Measurements from ENCODE around the gene SIGLECL1.
"Not testable (repeated sequence)": the region's sequence is repeated elsewhere in the genome, so short reads cannot be mapped to it uniquely, and the experiment has no call there.

SIGLECL1 gene

DNA sequence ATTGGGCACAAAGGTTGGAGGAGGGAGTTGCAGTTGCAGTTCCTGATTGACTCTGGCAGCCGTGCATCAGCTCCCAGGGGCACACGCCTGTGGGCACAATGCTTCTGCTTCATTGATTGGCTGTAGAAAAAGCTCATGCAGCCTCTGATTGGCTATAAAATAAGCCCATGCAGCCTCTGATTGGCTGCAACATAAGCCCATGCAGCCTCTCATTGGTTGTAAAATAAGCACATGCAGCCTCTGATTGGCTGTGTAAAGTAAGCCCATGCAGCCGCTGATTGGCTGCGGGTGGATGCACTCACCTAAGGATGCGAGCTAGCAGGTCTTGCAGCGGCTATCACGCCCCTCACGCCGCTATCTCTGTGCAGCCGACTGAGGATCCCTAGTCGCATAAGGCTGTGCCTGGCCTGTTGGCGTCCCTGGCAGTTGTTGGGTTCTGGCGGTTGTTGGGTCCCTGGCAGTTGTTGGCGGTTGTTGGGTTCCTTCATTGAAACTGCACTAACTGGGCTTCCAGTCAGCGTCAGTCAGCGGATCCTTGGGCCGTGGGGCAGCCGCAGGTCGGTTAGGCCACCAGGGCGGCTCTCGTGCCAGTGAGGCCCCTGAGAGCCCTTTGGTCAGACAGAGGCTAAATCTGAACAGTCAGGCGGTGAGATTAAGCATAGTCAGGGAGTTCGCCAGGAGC is at the start of gene SIGLECL1:
Gene SIGLECL1 (plus strand): TSS at position 295 of the 682 bp plus-strand sequence. CDS start 12,993 bp downstream, outside the sequence.
- intact Hi-C loops (cut with DNase I), result no loop called here
- no peak for DNase-seq

DNA sequence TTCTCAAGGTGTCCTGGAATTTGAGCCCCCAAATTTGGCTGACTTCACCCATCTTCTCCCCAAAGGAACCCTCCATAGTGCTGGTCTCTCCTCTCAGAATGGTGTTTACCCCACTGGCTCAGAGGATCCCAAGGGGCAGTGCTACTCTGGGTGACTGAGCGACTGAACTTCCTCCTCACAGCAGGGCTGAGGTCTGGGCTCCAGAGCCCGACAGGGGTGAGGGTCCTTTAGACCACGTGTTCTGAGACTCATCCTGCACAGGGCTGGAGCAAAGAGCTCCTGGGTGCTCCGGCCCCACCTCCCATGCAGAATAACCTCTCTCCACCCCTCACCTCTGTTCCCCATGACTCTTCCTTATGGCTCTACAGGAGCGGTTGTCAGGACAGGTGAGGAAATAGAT is 49.2 kb upstream of the SIGLECL1 start:
- no peak for DNase-seq
- intact Hi-C loops (cut with DNase I), result no loop called here

- DNase-seq, result no peak
- intact Hi-C loops (cut with DNase I), result no loop called here
These were observed 47.0 kb upstream of the SIGLECL1 start for GRCh38 chr19:51203916-51204315.

GRCh38 chr19:51204321-51204720 is 46.6 kb upstream of the SIGLECL1 start:
- intact Hi-C loops (cut with DNase I), result no loop called here
- no peak for DNase-seq

DNA sequence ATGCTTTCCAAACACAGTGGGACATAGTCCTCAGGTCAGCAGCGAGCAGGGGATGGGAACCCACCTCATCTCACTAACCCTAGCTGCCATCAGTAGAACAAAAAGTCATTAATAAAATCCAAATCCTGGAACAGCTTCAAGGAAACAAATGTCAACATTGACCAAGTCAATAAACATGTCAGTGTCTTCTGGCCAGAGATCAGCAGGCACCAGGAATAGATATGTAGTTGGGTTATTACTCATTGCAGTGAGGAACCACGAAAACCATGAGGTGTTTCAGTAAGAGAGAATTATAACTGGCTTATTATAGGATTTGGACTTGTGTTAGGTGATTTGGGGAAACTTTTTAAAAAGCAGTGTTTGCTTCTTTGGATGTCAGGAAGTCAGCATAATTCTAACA is 43.1 kb upstream of the SIGLECL1 start:
- intact Hi-C loops (cut with DNase I), result no loop called here
- no peak for DNase-seq

DNA sequence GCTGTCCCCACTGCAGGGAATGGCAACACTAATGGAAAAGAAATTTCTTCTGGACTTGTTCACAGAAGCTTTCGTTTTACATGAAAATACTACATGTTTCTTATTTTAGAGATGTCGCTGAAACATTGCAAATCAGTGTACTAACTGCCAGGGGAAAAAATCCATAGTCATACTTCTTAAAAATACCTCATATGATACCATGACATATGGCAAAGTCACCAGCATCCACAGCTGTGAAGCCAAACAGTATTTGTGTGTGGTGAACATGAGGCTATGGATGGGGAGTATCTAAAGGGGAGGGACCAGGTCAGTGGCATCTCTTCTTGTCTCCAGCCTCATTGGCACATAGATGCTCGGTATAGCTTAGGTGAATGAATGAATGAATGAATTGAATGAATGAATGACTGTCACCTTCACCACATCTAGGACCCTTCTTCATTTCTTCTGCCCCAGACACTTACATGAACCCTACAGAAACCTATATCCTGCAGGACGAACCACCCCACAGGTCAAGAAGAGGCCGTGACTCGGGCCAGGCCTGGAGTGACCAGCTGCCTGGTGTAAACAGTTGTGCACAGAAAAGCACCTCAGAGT is 40.6 kb upstream of the SIGLECL1 start:
- DNase-seq, result no peak
- intact Hi-C loops (cut with DNase I), result no loop called here

DNA sequence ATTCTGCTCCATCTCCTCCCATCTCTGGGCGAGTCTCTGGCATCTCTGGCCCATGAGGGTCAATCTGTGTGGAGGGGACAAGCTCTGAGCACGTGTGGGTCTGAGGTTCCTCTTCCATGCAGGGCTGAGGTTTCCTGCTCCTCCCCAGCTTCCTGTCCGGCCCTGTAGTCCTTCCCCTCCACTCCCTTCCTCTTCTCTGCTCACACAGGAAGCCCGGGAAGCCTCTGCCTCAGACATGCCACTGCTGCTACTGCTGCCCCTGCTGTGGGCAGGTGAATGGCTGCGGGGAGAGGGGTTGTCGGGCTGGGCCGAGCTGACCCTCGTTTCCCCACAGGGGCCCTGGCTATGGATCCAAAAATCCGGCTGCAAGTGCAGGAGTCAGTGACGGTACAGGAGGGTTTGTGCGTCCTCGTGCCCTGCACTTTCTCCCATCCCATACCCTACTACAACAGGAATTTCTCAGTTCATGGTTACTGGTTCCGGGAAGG is 40.0 kb upstream of the SIGLECL1 start:
- DNase-seq; intact Hi-C loops (cut with DNase I): not testable (repeated sequence)

GRCh38 chr19:51211833-51212232 is 39.0 kb upstream of the SIGLECL1 start:
- intact Hi-C loops (cut with DNase I), result no loop called here
- no peak for DNase-seq

GRCh38 chr19:51219307-51219706 is 31.6 kb upstream of the SIGLECL1 start:
- intact Hi-C loops (cut with DNase I), result no loop called here
- no peak for DNase-seq

DNA sequence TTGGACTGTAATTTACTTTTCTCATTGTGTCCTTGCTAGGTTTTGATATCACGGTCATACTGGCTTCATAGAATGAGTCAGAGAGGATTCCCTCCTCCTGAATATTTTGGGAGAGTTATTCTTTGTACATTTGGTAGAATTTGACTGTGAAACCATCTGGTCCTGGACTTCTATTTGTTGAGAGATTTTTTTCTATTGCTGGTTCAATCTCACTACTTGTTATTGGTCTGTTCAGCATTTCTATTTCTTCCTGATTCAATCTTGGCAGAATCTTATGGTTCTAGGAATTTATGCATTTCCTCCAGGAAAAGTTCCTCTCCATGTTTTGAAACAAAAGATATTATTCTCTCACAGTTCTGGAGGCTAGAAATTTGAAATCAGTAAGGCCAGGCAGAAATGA is 30.9 kb upstream of the SIGLECL1 start:
- DNase-seq, result no peak
- intact Hi-C loops (cut with DNase I), result no loop called here

DNA sequence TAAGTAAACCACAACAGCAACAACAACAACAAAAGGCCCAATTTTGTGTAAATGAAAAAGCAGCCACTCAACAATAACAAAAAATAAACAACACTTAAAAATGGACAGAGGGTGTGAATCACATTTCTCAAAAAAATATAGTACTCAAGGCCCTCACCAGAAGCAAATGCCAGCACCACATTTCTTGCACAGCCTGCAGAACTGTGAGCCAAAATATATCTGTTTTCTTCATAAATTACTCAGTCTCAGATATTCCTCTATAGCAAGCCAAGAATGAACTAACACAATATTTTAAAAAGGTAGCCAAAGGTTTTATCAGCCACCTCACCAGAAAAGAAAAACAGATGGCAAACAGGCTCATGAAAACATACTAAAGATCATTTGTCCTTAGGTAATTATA is 29.9 kb upstream of the SIGLECL1 start:
- no peak for DNase-seq
- intact Hi-C loops (cut with DNase I), result no loop called here

GRCh38 chr19:51224163-51224641 is 26.7 kb upstream of the SIGLECL1 start:
- intact Hi-C loops (cut with DNase I), result no loop called here
- no peak for DNase-seq

GRCh38 chr19:51224898-51225393 is 25.9 kb upstream of the SIGLECL1 start, which contains the start of gene CD33:
Gene CD33, plus strand, starts transcription at chr19:51225080. Its CDS starts 39 bp downstream, at chr19:51225119.
- intact Hi-C loops (cut with DNase I); DNase-seq: not testable (repeated sequence)

GRCh38 chr19:51226067-51226466 is 24.8 kb upstream of the SIGLECL1 start:
- DNase-seq, result no peak
- intact Hi-C loops (cut with DNase I), result no loop called here

DNA sequence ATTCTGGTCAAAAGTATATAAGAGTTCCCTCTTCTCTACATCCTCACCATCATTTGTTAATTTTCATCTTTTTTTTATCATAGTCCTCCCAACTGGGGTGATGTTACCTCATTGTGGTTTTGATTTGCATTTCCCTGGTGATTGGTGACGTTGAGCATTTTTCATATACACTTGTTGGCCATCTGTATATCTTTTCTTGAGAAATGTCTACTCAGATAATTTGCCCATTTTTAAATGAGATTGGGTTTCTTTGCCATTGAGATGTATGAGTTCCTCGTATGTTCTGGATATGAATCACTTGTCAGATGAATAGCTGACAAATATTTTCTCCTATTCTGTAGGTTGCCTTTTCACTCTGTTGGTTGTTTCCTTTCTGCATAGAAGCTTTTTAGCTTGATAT is 23.6 kb upstream of the SIGLECL1 start:
- intact Hi-C loops (cut with DNase I), result no loop called here
- DNase-seq, result no peak

- no peak for DNase-seq
- intact Hi-C loops (cut with DNase I), result no loop called here
These were observed 22.9 kb upstream of the SIGLECL1 start for GRCh38 chr19:51227966-51228365.

DNA sequence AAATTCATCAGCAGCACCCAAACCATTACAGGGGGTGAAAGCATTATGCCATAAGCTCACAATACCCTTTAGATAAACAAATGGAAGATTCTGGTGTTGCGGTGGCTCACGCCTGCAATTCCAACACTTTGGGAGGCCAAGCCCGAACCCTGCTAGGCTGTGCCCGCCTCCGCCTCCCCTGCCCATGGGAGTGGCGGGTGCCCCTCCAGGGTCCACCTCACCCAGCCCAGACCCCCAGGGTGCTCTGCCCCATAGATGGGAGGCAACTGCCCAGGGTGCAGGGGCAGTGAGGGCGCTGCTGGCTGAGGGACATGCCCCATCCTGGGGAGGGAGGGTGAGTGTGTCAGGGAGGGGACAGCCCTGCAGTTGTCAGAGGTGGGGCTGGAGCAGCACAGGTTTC is 10.0 kb upstream of the SIGLECL1 start:
- intact Hi-C loops (cut with DNase I), result no loop called here
- no peak for DNase-seq

GRCh38 chr19:51242881-51243630 is 7.8 kb upstream of the SIGLECL1 start:
- DNase-seq, result no peak
- intact Hi-C loops (cut with DNase I), result no loop called here

GRCh38 chr19:51246164-51246552 is 4.7 kb upstream of the SIGLECL1 start:
- intact Hi-C loops (cut with DNase I), result no loop called here
- DNase-seq, result no peak

- no peak for DNase-seq
- intact Hi-C loops (cut with DNase I), result no loop called here
These were observed 2.8 kb upstream of the SIGLECL1 start for GRCh38 chr19:51247972-51248590.

- no peak for DNase-seq
- intact Hi-C loops (cut with DNase I), result no loop called here
These were observed 564 bp downstream of the SIGLECL1 start for GRCh38 chr19:51251468-51251820.
